PC-3 (cell line): ENCODE results near the gene CEBPG.

Source experiments
- CTCF ChIP-seq: fragments of 300-600 bp; sonication (generic); conservative IDR thresholded peaks from 2 replicates; pipeline ENCODE4 v1.5.1; 2017; ENCODE audit warnings: antibody characterized with exemption, low read depth, mild to moderate bottlenecking, low read length
- EZH2 ChIP-seq: fragments of 300-600 bp; sonication (generic); IDR thresholded peaks from one replicate; pipeline ENCODE4 v1.6.1; 2017; ENCODE audit warnings: antibody characterized with exemption, mild to moderate bottlenecking, low read length; ENCODE audit not compliant: unreplicated experiment
- EZH2phosphoT487 ChIP-seq: fragments of 300-600 bp; sonication (generic); IDR thresholded peaks from 2 replicates; pipeline ENCODE4 v1.6.1; 2018; ENCODE audit warnings: mild to moderate bottlenecking, antibody characterized with exemption, low read length, borderline replicate concordance

DNA sequence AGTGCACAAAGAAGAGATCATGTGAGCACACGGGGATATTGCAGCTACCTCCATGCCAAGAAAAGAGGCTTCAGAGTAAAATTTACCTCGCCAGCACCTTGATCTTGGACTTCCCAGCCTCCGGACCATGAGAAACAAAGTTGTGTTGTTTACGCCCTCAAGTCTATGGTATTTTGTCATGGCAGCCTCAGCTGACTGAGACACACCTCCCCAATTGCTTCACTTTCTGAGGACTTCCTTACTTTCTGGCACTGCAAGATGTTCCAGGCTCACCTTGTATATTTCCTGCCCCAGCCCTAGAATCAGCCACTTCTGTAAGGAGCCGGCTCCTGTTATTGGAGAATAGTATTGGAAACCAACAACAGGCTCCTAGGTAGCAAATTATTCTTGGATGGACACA, 6.6 kb upstream of the CEBPG start:
- TF ChIP-seq CTCF (no peak), EZH2phosphoT487 (no peak), EZH2 (no peak)
